Activated B cell treated with CpG ODN at 0.5 μM for 24 hours (primary cell): ENCODE results near the gene PELO. TPM values are rescaled to one million over a fixed set of nuclear protein-coding genes. Genes with fewer than 3 reads are reported as not detected.
A peak's percentile ranks its signal among the peaks of the same experiment; 100 is the strongest.

ENCODE experiments used
- ATAC-seq: fragments of 200-7000 bp; cut with Tn5 transposase; one replicate; pipeline ENCODE4 v1.10.0; 2021; ENCODE audit warnings: low read depth, mild to moderate bottlenecking, moderate library complexity
- CTCF ChIA-PET: fragments of 350-600 bp; sonication (Branson Sonifier 250); formaldehyde crosslinking; loops from one replicate; lab custom pipeline; 2021; ENCODE audit warnings: antibody characterized with exemption; lab: Charles Lee
- POLR2A ChIA-PET: fragments of 350-600 bp; sonication (Branson Sonifier 250); formaldehyde crosslinking; loops from one replicate; lab custom pipeline; 2021; ENCODE audit warnings: antibody characterized with exemption; lab: Charles Lee
- DNase-seq: peaks from one replicate; pipeline ENCODE4 v3.0.0; 2022
- H3K27ac Mint-ChIP-seq: one replicate; pipeline ENCODE4 v1.8.0; 2020; ENCODE audit warnings: mixed read lengths
- H3K27me3 Mint-ChIP-seq: one replicate; pipeline ENCODE4 v1.8.0; 2021; ENCODE audit warnings: mixed read lengths
- H3K36me3 Mint-ChIP-seq: one replicate; pipeline ENCODE4 v1.8.0; 2021; ENCODE audit warnings: low read depth, mixed read lengths
- H3K4me1 Mint-ChIP-seq: one replicate; pipeline ENCODE4 v1.8.0; 2021; ENCODE audit warnings: mixed read lengths
- H3K4me3 Mint-ChIP-seq: one replicate; pipeline ENCODE4 v1.8.0; 2020; ENCODE audit warnings: mild to moderate bottlenecking, mixed read lengths
- H3K9me3 Mint-ChIP-seq: one replicate; pipeline ENCODE4 v1.8.0; 2020; ENCODE audit warnings: mixed read lengths
- intact Hi-C: fragments of 100-400 bp; cut with micrococcal nuclease; formaldehyde crosslinking; loops from one replicate; pipeline ENCODE4 v1.15.1; 2024
- total RNA-seq: library from RNA; stranded (reverse); gene quantifications from 2 replicates; pipeline ENCODE4 v1.2.3, GENCODE V29; 2022
- TF ChIP-seq, protein P1 (sequence below): fragments of 200-600 bp; IDR thresholded peaks from one replicate; pipeline ENCODE4 v1.8.0; 2022; ENCODE audit warnings: antibody characterized with exemption, mild to moderate bottlenecking

PELO gene, protein sequence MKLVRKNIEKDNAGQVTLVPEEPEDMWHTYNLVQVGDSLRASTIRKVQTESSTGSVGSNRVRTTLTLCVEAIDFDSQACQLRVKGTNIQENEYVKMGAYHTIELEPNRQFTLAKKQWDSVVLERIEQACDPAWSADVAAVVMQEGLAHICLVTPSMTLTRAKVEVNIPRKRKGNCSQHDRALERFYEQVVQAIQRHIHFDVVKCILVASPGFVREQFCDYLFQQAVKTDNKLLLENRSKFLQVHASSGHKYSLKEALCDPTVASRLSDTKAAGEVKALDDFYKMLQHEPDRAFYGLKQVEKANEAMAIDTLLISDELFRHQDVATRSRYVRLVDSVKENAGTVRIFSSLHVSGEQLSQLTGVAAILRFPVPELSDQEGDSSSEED
- total RNA-seq, result 20.0 and 23.0 TPM in 2 replicates

GRCh38 chr5:52787600-52788504 is at the start of gene PELO, which contains the start of gene ITGA1:
TSS of gene PELO (plus strand) at chr5:52787916. CDS start at chr5:52800395, 12,479 bp downstream.
TSS of gene ITGA1 (plus strand) at chr5:52787916. CDS start at chr5:52788354, 438 bp downstream.
- CTCF ChIA-PET, result interaction anchor here (0.8 to 1.5 kb wide), 6 partner anchors 8 to 130 kb away, joined by 3 to 9 read pairs (median 3); no protein-coding TSS in a partner anchor

DNA sequence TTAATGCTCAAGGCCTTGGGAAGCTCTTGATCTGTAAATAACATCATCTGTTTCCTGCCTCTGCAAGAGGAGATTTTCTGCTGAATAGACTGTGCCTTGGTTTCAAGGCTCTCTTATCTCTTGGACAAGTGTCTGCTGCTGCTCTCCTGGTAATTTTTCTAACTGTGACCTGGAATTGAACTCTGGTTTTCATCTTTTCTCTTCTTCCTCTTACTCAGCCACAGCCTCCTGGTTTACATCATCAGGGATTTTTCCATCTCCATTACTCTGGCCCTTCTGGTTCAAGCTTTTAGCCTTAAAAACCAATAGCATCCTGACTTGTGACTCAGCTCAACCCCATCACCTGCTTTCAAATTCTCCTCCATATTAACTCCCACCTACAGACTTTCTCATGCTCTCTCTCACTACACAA is 49.6 kb upstream of the PELO start:
- Mint-ChIP-seq H3K4me1 (no peaks in the 10 kb centered on the region), H3K9me3 (no peaks in the 10 kb centered on the region), H3K36me3 (no peaks in the 10 kb centered on the region), H3K27ac (no peak overlapping the region), H3K27me3 (no peaks in the 10 kb centered on the region), H3K4me3 (no peak overlapping the region)
- TF ChIP-seq, protein P1, sequence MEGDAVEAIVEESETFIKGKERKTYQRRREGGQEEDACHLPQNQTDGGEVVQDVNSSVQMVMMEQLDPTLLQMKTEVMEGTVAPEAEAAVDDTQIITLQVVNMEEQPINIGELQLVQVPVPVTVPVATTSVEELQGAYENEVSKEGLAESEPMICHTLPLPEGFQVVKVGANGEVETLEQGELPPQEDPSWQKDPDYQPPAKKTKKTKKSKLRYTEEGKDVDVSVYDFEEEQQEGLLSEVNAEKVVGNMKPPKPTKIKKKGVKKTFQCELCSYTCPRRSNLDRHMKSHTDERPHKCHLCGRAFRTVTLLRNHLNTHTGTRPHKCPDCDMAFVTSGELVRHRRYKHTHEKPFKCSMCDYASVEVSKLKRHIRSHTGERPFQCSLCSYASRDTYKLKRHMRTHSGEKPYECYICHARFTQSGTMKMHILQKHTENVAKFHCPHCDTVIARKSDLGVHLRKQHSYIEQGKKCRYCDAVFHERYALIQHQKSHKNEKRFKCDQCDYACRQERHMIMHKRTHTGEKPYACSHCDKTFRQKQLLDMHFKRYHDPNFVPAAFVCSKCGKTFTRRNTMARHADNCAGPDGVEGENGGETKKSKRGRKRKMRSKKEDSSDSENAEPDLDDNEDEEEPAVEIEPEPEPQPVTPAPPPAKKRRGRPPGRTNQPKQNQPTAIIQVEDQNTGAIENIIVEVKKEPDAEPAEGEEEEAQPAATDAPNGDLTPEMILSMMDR, result no peak
- POLR2A ChIA-PET, result no interaction called here
- intact Hi-C loops, result no loop called here
- CTCF ChIA-PET, result no interaction called here
- DNase-seq (no peak), ATAC-seq (no peak)

More at GRCh38 chr5:52787600-52788504, at the start of gene PELO, which contains the start of gene ITGA1:
- H3K36me3 Mint-ChIP-seq, result no peaks in the 10 kb centered on the region
- H3K4me1 Mint-ChIP-seq, result peaks cover 15% of the 10 kb centered on the region
- DNase-seq, result peak; percentile 51
- H3K4me3 Mint-ChIP-seq, result peak within 1 kb of the TSS; percentile 91
- peaks cover 22% of the 10 kb centered on the region for H3K27me3 Mint-ChIP-seq
- peak within 1 kb of the TSS; percentile 78 for H3K27ac Mint-ChIP-seq
- TF ChIP-seq, protein P1, result no peak
- intact Hi-C loops, result loop anchor here (1.0 to 10.0 kb wide), 4 partner anchors 12 to 1823 kb away; no protein-coding TSS in a partner anchor
- POLR2A ChIA-PET, result interaction anchor here (0.6 to 4.0 kb wide), 3 partner anchors 12 to 21 kb away, joined by 3 to 51 read pairs (median 5); no protein-coding TSS in a partner anchor
- peak; percentile 80 for ATAC-seq
- no peaks in the 10 kb centered on the region for H3K9me3 Mint-ChIP-seq

DNA sequence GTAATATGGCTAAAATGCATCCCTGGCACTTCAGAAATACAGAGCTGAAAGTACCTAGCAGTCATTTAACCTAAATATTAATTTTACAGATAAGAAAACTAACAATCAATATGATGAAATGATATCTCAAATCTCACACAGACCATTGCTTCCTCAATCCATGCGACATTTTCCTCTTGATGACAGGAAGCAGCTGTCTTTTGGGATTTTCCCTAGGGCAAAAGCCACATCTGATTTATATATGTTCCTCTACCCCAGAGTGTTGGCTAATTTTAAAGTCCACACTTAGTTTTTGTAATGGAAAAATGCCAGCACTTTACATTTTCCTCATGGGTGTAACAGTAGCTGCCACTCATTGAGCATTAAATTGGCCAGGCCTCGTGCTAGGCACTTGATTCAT is 47.7 kb upstream of the PELO start:
- intact Hi-C loops, result no loop called here
- no peak overlapping the region for H3K4me3 Mint-ChIP-seq
- ChIA-PET CTCF (no interaction called here), POLR2A (interaction anchor here (0.6 kb wide), 1 partner anchor 14 kb away, joined by 3 read pairs; no protein-coding TSS in a partner anchor)
- DNase-seq (no peak), ATAC-seq (no peak)
- TF ChIP-seq, protein P1, result no peak
- no peaks in the 10 kb centered on the region for H3K9me3 Mint-ChIP-seq
- H3K27me3 Mint-ChIP-seq, result peaks cover 3% of the 10 kb centered on the region
- no peaks in the 10 kb centered on the region for H3K4me1 Mint-ChIP-seq
- no peaks in the 10 kb centered on the region for H3K36me3 Mint-ChIP-seq
- no peak overlapping the region for H3K27ac Mint-ChIP-seq

DNA sequence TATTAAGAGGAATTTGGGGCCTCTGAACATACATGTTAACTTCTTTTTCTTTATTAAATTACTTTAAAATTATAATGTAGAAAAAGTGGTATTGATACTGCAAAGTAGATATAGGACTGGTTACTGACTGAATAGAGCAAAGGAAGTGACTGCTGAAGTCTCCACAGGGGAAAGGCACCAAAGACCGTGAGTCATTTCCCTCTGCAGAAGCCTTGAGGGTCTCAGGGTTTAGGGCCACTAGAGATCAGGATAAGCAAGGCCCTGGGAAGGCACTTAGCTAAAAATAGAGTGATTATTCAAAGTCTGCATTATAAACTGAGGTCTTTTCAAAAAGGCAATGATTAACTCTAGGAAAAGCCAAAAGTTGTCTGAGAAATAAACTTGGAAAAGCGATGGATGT is 44.7 kb upstream of the PELO start:
- TF ChIP-seq, protein P1, result no peak
- DNase-seq (no peak), ATAC-seq (no peak)
- intact Hi-C loops, result no loop called here
- no peak overlapping the region for H3K27ac Mint-ChIP-seq
- H3K4me3 Mint-ChIP-seq, result no peak overlapping the region
- no peaks in the 10 kb centered on the region for H3K4me1 Mint-ChIP-seq
- CTCF ChIA-PET, result no interaction called here
- POLR2A ChIA-PET, result no interaction called here
- no peaks in the 10 kb centered on the region for H3K9me3 Mint-ChIP-seq
- H3K27me3 Mint-ChIP-seq, result peaks cover 5% of the 10 kb centered on the region
- no peaks in the 10 kb centered on the region for H3K36me3 Mint-ChIP-seq
